WTC11 (cell line): Measurements from ENCODE around the gene GNGT2. TPM values are rescaled to one million over a fixed set of nuclear protein-coding genes. Genes with fewer than 3 reads are reported as not detected.
"Not testable (repeated sequence)": the region's sequence is repeated elsewhere in the genome, so short reads cannot be mapped to it uniquely, and the experiment has no call there.

Source experiments
- ATAC-seq: fragments of 200-7000 bp; cut with Tn5 transposase; 2 replicates; pipeline ENCODE4 v1.10.0; 2021; ENCODE audit warnings: mild to moderate bottlenecking, moderate library complexity
- CTCF ChIA-PET: fragments of 300-600 bp; sonication (Branson Sonifier 250); formaldehyde crosslinking; loops from one replicate; lab custom pipeline; 2021; ENCODE audit warnings: antibody characterized with exemption; lab: Charles Lee
- POLR2A ChIA-PET: fragments of 350-600 bp; sonication (Branson Sonifier 250); formaldehyde crosslinking; loops from one replicate; lab custom pipeline; 2021; ENCODE audit warnings: antibody characterized with exemption; lab: Charles Lee
- DNase-seq: peaks from one replicate; pipeline ENCODE4 v3.0.0; 2021; ENCODE audit warnings: low spot score
- H3K27ac Mint-ChIP-seq: 2 replicates; pipeline ENCODE4 v1.8.0; 2021; ENCODE audit warnings: mixed read lengths
- H3K27me3 Mint-ChIP-seq: 2 replicates; pipeline ENCODE4 v1.8.0; 2021; ENCODE audit warnings: low read depth, mild to moderate bottlenecking, moderate library complexity, mixed read lengths
- H3K36me3 Mint-ChIP-seq: 2 replicates; pipeline ENCODE4 v1.8.0; 2021; ENCODE audit warnings: mixed read lengths
- H3K4me1 Mint-ChIP-seq: 2 replicates; pipeline ENCODE4 v1.8.0; 2022; ENCODE audit warnings: mixed read lengths
- H3K4me3 Mint-ChIP-seq: 2 replicates; pipeline ENCODE4 v1.8.0; 2021; ENCODE audit warnings: mild to moderate bottlenecking, moderate library complexity, mixed read lengths
- H3K9me3 Mint-ChIP-seq: 2 replicates; pipeline ENCODE4 v1.8.0; 2021; ENCODE audit warnings: mixed read lengths
- AR ChIP-seq: fragments of 250-450 bp; sonication (Bioruptor Pico); IDR thresholded peaks from 2 replicates; pipeline ENCODE4 v1.9.0; 2021; ENCODE audit warnings: mild to moderate bottlenecking
- ESRRA ChIP-seq: sonication (generic); formaldehyde crosslinking; IDR thresholded peaks from 2 replicates; pipeline ENCODE4 v1.8.1; 2022; ENCODE audit warnings: mild to moderate bottlenecking, missing genetic modification reagents, borderline replicate concordance
- MXD4 ChIP-seq: fragments of 250-450 bp; sonication (Bioruptor Pico); IDR thresholded peaks from 2 replicates; pipeline ENCODE4 v1.8.0; 2021; ENCODE audit warnings: mild to moderate bottlenecking, moderate library complexity, borderline replicate concordance
- NFATC4 ChIP-seq: fragments of 250-450 bp; sonication (Bioruptor Pico); IDR thresholded peaks from 2 replicates; pipeline ENCODE4 v1.9.0; 2021; ENCODE audit warnings: mild to moderate bottlenecking
- PRRX2 ChIP-seq: fragments of 250-450 bp; sonication (Bioruptor Pico); IDR thresholded peaks from 2 replicates; pipeline ENCODE4 v1.8.0; 2021; ENCODE audit warnings: mild to moderate bottlenecking
- SMAD3 ChIP-seq: sonication (generic); formaldehyde crosslinking; IDR thresholded peaks from 2 replicates; pipeline ENCODE4 v1.8.0; 2022; ENCODE audit warnings: missing genetic modification reagents, mild to moderate bottlenecking, borderline replicate concordance
- SOX15 ChIP-seq: fragments of 250-450 bp; sonication (Bioruptor Pico); IDR thresholded peaks from 2 replicates; pipeline ENCODE4 v1.9.0; 2021; ENCODE audit warnings: mild to moderate bottlenecking
- SP1 ChIP-seq: sonication (generic); formaldehyde crosslinking; conservative IDR thresholded peaks from 2 replicates; pipeline ENCODE4 v1.8.1; 2022; ENCODE audit warnings: missing genetic modification reagents
- TEAD4 ChIP-seq: sonication (generic); formaldehyde crosslinking; IDR thresholded peaks from 2 replicates; pipeline ENCODE4 v1.8.0; 2022; ENCODE audit warnings: mild to moderate bottlenecking, missing genetic modification reagents
- USF1 ChIP-seq: sonication (generic); formaldehyde crosslinking; IDR thresholded peaks from 2 replicates; pipeline ENCODE4 v1.8.0; 2022; ENCODE audit warnings: mild to moderate bottlenecking, missing genetic modification reagents
- ZNF219 ChIP-seq: sonication (generic); formaldehyde crosslinking; IDR thresholded peaks from 2 replicates; pipeline ENCODE4 v1.8.0; 2023; ENCODE audit warnings: missing genetic modification reagents, mild to moderate bottlenecking, borderline replicate concordance
- ZNF281 ChIP-seq: sonication (generic); formaldehyde crosslinking; IDR thresholded peaks from 2 replicates; pipeline ENCODE4 v1.8.0; 2023; ENCODE audit warnings: mild to moderate bottlenecking, missing genetic modification reagents
- ZNF396 ChIP-seq: fragments of 250-450 bp; sonication (Bioruptor Pico); IDR thresholded peaks from 2 replicates; pipeline ENCODE4 v1.8.0; 2021; ENCODE audit warnings: mild to moderate bottlenecking, moderate library complexity, borderline replicate concordance
- ZSCAN18 ChIP-seq: fragments of 250-450 bp; sonication (Bioruptor Pico); IDR thresholded peaks from 2 replicates; pipeline ENCODE4 v2.1.2; 2022; ENCODE audit warnings: mild to moderate bottlenecking, moderate library complexity
- total RNA-seq: library from RNA; stranded (reverse); gene quantifications from 3 replicates; pipeline ENCODE4 v1.2.3, GENCODE V29; 2021
- TF ChIP-seq, protein P1 (sequence below): sonication (generic); formaldehyde crosslinking; IDR thresholded peaks from 2 replicates; pipeline ENCODE4 v1.8.1; 2023; ENCODE audit warnings: mild to moderate bottlenecking, missing genetic modification reagents, borderline replicate concordance
- TF ChIP-seq, protein P2 (sequence below): fragments of 250-450 bp; sonication (Bioruptor Pico); IDR thresholded peaks from 2 replicates; pipeline ENCODE4 v1.9.0; 2021; ENCODE audit warnings: mild to moderate bottlenecking

Gene GNGT2
- total RNA-seq, 1 experiment from 2014 or later: 0.70 TPM

- TF ChIP-seq AR (CRISPR knock-in tag): no peak
- TF ChIP-seq PRRX2 (CRISPR knock-in tag): no peak
- TF ChIP-seq ESRRA (CRISPR knock-in tag): no peak
- no peak for TF ChIP-seq SOX15 (CRISPR knock-in tag)
- Mint-ChIP-seq H3K27me3 (no peaks in the 10 kb centered on the region; the same call in 1 of the 2 replicates), H3K27ac (no peak overlapping the region), H3K9me3 (peaks cover 29% of the 10 kb centered on the region), H3K4me3 (no peak overlapping the region), H3K36me3 (peaks cover 21% of the 10 kb centered on the region), H3K4me1 (peaks cover 3% of the 10 kb centered on the region)
- no peak for DNase-seq
- no peak for ATAC-seq
- CTCF ChIA-PET: no interaction called here
- POLR2A ChIA-PET: no interaction called here
These were observed 23.1 kb downstream of the GNGT2 start for GRCh38 chr17:49187301-49187700.

- H3K27ac Mint-ChIP-seq, H3K4me3 Mint-ChIP-seq, CTCF ChIA-PET, H3K27me3 Mint-ChIP-seq, ATAC-seq, H3K4me1 Mint-ChIP-seq, POLR2A ChIA-PET, DNase-seq: not testable (repeated sequence)
- peaks cover 21% of the 10 kb centered on the region for H3K36me3 Mint-ChIP-seq
- H3K9me3 Mint-ChIP-seq: peaks cover 29% of the 10 kb centered on the region
These were observed 25.0 kb downstream of the GNGT2 start for GRCh38 chr17:49185381-49185780.

DNA sequence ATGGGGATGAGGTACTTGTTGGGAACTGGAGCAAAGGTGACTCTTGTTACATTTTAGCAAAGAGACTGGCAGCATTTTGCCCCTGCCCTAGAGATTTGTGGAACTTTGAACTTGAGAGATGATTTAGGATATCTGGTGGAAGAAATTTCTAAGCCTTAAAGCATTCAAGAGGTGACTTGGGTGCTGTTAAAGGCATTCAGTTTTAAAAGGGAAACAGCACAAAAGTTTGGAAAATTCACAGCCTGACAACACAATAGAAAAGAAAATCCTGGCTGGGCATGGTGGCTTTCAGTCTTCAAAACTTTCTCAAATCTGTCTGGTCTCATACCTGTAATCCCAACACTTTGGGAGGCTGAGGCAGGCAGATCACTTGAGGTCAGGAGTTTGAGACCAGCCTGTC, 25.9 kb downstream of the GNGT2 start:
- H3K4me3 Mint-ChIP-seq, H3K4me1 Mint-ChIP-seq, ATAC-seq, H3K27ac Mint-ChIP-seq, CTCF ChIA-PET, DNase-seq, POLR2A ChIA-PET, H3K27me3 Mint-ChIP-seq: not testable (repeated sequence)
- Mint-ChIP-seq H3K9me3 (peaks cover 29% of the 10 kb centered on the region), H3K36me3 (peaks cover 21% of the 10 kb centered on the region)

DNA sequence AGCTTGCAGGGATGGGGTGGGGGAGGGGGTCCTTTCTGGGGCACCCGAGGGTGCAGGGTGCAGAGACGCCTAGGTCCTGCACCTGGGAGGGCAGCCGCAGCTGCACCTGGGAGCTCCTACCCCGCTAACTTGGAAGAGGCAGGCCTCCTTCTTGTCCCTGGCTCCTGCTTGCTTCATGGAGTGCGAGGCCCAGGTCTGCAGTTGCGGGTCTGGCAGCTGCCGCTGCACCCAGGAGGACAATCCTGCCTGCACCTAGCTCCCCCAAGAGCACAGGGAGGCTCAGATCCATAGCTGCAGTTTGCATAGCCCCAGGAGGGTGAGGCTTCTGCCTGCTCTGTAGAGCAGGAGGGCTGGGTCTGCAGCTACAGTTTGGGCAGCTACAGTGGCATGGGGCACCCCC, 26.6 kb downstream of the GNGT2 start:
- no peaks in the 10 kb centered on the region for H3K4me1 Mint-ChIP-seq
- no peak for DNase-seq
- H3K36me3 Mint-ChIP-seq: peaks cover 21% of the 10 kb centered on the region
- H3K27ac Mint-ChIP-seq: no peak overlapping the region
- H3K27me3 Mint-ChIP-seq: no peaks in the 10 kb centered on the region; the same call in 1 of the 2 replicates
- H3K4me3 Mint-ChIP-seq: no peak overlapping the region
- ATAC-seq: no peak
- H3K9me3 Mint-ChIP-seq: peaks cover 29% of the 10 kb centered on the region
- ChIA-PET CTCF (no interaction called here), POLR2A (no interaction called here)
- no peak for TF ChIP-seq ZNF396 (CRISPR knock-in tag)
- no peak for TF ChIP-seq MXD4 (CRISPR knock-in tag)
- TF ChIP-seq NFATC4 (CRISPR knock-in tag): no peak
- no peak for TF ChIP-seq TEAD4 (CRISPR knock-in tag)
- no peak for TF ChIP-seq SMAD3
- TF ChIP-seq ZNF281 (CRISPR knock-in tag): no peak
- TF ChIP-seq ZNF219 (CRISPR knock-in tag): no peak
- TF ChIP-seq, protein P1, sequence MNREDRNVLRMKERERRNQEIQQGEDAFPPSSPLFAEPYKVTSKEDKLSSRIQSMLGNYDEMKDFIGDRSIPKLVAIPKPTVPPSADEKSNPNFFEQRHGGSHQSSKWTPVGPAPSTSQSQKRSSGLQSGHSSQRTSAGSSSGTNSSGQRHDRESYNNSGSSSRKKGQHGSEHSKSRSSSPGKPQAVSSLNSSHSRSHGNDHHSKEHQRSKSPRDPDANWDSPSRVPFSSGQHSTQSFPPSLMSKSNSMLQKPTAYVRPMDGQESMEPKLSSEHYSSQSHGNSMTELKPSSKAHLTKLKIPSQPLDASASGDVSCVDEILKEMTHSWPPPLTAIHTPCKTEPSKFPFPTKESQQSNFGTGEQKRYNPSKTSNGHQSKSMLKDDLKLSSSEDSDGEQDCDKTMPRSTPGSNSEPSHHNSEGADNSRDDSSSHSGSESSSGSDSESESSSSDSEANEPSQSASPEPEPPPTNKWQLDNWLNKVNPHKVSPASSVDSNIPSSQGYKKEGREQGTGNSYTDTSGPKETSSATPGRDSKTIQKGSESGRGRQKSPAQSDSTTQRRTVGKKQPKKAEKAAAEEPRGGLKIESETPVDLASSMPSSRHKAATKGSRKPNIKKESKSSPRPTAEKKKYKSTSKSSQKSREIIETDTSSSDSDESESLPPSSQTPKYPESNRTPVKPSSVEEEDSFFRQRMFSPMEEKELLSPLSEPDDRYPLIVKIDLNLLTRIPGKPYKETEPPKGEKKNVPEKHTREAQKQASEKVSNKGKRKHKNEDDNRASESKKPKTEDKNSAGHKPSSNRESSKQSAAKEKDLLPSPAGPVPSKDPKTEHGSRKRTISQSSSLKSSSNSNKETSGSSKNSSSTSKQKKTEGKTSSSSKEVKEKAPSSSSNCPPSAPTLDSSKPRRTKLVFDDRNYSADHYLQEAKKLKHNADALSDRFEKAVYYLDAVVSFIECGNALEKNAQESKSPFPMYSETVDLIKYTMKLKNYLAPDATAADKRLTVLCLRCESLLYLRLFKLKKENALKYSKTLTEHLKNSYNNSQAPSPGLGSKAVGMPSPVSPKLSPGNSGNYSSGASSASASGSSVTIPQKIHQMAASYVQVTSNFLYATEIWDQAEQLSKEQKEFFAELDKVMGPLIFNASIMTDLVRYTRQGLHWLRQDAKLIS (CRISPR knock-in tag): no peak
- no peak for TF ChIP-seq PRRX2 (CRISPR knock-in tag)
- TF ChIP-seq USF1 (CRISPR knock-in tag): no peak
- no peak for TF ChIP-seq ZSCAN18 (CRISPR knock-in tag)
- TF ChIP-seq SP1 (CRISPR knock-in tag): no peak
- TF ChIP-seq, protein P2, sequence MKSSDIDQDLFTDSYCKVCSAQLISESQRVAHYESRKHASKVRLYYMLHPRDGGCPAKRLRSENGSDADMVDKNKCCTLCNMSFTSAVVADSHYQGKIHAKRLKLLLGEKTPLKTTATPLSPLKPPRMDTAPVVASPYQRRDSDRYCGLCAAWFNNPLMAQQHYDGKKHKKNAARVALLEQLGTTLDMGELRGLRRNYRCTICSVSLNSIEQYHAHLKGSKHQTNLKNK: no peak
